KBM-7 (cell line): ENCODE data around the gene SNX4.
A peak's percentile ranks its signal among the peaks of the same experiment; 100 is the strongest.
"Not testable (repeated sequence)": the region's sequence is repeated elsewhere in the genome, so short reads cannot be mapped to it uniquely, and the experiment has no call there.

Experiments
- DNase-seq: peaks from one replicate; pipeline ENCODE4 v3.0.0-alpha.2; 2015
- in situ Hi-C: fragments of 300-500 bp; cut with MboI; formaldehyde crosslinking; loops from 2 replicates; pipeline ENCODE4 v1.14.3; 2020; ENCODE audit warnings: low sequenced_read_pairs, low pct_unique_long_range_greater_than_20kb, mixed read lengths

The SNX4 gene

DNA sequence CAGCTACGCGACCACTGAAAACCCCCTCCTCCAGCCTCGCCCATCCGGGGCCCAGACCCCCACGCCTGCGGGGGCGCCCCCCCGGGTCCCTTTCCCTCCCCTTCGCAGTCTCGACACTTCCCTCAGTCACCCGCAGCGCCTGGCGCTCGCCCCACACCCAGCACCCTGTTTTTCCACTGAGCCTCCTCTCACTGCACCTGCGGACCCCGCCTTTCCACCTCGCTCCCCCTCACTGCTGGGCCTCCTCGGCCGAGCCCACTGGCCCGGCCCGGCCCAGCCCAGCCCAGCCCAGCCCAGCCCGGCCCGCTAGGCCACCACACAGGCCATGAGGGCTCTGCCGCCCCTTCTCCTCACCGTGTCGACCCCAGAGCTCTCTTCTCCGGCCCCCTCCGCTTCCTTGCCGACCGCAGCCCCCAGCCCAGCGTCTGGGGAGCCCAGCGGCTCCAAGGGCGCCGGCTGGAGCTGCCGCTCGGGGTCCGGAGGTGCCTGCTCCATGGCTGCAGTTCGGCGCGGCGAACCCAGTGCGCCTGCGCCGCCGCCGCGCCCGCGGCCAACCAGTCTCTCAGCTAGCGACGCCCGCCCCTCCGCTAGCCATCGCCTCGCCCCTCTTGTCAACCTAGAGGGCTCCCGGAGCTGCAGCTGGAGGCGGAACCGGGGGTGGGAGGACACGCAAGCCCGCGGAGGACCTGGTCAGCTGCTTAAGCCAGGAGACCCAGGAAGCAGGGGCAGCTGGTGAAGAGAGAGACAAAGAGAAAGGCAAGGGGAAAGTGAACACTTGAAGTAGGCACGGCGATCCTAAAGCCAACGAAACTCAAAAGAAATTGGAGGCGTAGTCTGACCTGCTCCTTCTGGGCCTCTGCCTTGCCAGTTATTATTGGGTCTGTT lies at the start of gene SNX4:
TSS of gene SNX4 (minus strand) at position 525 of the 885 bp plus-strand sequence. CDS start at position 495, 30 bp downstream.
- in situ Hi-C loops: no loop called here
- DNase-seq: peak; percentile 93

DNA sequence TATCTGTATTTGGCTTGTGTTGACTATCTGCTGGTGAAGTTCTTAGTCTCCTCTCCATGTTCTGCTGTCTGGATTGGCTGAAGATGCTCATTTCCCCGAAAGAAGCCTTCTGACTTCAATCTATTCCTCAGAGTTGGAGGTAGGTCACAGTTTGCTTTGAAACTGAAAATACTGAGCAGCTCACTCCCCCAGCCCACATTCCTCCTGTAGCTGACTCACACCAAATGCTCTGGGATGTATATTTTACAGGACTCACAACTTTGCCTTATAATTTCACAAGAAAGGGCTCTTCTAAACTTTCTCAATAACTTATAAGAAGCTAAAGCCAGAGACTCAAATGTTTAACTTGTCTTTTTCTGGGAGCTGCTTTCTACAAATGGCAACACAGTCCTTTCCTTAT lies 36.3 kb upstream of the SNX4 start:
- DNase-seq: no peak
- in situ Hi-C loops: no loop called here

DNA sequence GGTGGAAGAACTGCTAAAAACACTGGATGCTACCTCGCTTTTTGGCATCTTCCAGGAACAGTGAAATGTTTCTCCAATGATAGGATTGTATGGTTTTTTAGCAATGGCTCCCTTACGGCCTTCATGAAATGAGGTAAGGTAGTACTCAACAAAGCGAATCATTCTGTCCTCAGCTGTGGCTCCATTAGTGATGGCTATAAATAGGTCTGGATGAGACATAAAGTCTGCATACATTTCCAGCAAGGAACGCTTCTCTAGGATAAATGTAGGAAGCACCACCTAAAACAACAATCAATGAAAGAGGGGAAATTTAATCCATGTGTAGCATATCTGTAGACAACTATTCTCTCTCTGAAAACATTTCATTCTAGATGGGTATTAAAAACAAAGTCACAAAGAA lies 32.4 kb upstream of the SNX4 start:
- DNase-seq: no peak
- in situ Hi-C loops: no loop called here

DNA sequence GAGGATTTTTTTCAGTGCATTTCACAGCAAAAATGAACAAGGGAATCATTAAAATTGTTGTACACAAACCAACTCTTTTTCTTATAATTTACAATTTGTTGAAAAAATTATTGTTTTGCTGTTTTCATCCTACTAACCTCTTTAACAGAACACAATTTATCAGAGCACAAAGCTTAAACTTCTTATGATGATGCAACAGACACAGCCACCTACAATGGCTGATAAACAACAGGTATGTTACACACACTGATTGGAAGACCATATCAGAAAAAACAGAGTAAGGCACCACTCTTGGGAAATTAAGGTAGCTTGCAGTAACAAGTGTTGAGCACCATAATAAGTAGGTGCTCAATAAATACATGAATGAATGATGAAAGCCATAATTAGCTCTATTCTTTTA lies 8.9 kb upstream of the SNX4 start:
- in situ Hi-C loops: no loop called here
- no peak for DNase-seq

DNA sequence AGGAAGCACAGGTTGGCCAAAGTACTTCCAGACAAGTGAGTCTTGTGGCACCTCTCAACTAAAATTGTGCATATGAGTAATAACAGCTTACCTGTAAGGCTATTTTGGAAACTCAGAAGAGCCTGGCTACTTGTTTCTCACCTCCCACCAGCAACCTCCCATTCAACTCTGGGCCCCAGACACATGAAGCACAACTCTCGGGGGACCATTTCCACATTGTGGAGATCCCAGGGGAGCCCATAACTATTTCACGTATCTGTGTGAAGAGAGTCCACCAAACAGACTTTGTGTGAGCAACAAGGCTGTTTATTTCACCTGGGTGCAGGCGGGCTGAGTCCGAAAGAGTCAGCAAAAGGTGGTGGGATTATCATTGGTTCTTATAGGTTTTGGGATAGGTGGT lies 5.2 kb upstream of the SNX4 start:
- in situ Hi-C loops: no loop called here
- DNase-seq: no peak

DNA sequence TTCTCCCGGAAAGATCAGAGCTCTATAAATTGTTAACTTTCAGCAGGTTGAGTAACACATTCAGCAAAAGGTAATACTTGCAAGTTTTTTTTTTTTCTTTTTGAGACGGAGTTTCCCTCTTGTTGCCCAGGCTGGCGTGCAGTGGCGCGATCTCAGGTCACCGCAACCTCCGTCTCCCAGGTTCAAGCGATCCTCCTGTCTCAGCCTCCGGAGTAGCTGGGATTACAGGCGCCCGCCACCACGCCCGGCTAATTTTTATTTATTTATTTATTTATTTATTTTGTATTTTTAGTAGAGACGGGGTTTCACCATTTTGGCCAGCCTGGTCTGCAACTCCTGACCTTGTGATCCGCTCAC lies 539 bp upstream of the SNX4 start:
- DNase-seq, in situ Hi-C loops: not testable (repeated sequence)

DNA sequence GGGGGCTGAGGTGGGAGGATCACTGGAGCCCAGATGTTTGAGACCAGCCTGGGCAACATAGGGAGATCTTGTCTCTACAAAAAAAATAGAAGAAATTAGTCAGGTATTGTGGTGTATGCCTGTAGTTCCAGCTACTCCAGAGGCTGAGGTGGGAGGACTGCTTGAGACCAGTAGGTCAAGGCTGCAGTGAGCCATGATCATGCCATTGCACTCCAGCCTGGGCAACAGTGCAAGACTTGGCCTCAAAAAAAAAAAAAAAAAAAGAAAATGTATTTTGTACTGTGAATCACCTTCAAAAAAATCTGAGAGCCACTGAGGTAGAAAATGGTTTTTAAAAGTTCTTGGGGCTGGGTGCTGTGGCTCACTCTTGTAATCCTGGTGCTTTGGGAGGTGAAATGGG lies 4.6 kb downstream of the SNX4 start:
- in situ Hi-C loops: no loop called here
- DNase-seq: no peak

DNA sequence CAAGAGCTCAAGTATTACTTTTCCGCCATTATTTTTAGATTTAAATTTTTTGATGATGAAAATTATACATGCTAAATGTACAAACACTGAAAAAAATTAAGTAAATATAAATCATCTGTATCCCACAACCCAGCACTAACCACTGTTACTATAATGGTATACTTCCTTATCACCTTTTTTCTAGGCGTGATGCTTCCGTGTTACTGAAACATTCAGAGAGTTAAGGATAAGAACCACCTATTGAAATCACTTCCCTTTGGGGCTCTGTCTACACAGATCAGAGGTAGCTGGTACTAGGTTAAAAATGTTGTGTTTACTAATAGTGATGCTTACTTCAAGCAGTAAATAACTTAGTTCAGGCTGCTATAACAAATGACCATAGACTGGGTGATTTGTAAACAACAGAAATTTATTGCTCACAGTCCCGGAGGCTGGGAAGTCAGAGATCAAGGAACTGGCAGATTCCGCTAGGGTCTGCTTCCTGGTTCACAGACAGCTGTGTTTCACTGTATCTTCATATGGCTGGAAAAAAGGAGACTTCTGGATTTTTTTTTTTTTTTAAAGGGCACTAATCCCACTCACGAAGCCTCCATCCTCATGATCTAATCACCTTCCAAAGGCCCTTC lies 6.4 kb downstream of the SNX4 start:
- in situ Hi-C loops: no loop called here
- no peak for DNase-seq

DNA sequence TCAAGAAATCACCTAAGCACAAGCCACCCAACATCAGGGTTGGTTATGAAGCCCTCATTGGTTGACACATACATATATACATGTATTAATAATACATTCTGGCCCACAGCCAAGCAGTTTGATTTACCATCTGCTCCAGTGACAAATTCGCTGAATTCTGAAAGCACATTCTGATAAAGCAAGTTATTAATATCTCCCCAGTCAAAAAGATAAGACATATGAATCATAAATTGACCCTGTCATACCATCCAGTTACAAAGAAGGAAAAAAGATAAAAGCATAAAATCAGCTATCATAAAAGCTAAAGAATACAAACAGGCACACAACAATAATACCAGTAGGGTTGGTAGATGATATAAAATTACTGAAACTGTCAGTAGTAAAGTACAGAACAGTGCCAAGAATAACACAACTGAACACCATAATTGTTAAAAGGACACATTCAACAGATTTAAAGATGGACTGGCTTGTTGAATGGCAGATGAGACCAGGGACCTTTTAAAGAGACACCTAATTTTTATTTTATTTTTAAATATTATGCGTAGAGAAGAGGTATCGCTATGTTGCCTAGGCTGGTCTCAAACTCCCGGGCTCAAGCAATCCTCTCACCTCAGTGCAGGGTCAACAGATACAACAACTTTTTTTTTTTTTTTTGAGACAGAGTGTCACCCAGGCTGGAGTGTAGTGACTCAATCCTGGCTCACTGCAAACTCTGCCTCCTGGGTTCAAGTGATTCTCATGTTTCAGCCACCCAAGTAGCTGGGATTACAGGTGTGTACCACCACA lies 7.7 kb downstream of the SNX4 start:
- in situ Hi-C loops: no loop called here
- no peak for DNase-seq

DNA sequence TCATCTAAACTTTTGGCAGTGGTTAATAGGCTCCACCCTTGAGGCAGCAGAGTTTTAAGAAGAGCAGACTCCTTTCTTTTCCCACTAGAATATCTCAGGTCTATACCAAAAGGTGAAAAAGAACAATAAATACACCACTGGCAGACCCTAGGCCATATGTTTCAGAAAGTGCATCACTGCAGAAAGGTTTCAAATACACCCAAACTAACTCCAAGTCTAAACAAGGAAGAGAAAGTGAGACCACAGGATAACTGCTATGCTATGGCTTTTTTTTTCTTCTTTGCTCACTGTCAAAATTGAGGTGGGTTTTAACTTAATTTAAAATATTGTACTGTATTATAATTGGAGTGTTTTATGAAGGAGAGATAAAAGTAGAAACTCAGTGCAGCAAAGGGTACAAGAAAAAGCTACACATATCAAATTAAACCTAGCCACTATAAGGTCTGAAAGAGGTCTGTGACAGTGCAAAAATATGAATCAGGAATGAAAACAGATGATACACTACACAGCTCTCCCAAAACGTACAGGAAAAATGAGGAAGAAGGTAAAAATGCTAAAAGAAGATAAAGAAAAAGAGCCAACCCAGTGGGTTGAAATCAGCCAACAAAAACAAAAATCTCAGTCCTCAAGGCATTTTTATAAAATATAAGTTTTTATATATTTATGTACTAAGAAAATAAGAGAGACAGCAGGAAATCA lies 8.4 kb downstream of the SNX4 start:
- peak; percentile 23 for DNase-seq
- in situ Hi-C loops: no loop called here

DNA sequence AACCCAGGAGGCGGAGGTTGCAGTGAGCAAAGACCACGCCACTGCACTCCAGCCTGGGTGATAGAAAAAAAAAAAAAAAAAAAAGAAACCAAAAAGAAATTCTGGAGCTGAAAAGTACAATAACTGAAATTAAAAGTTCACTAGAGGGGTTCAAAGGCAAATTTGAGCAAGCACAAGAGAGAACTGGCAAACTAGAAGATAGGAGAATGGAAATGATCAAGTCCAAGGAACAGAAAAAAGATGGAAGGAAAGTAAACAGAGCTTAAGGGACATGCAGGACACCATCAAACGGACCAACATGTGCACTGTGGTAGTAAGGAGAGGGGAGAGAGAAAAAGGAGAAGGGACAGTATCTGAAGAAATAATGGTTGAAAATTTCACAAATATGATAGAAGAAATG lies 12.9 kb downstream of the SNX4 start:
- in situ Hi-C loops: no loop called here
- DNase-seq: no peak

DNA sequence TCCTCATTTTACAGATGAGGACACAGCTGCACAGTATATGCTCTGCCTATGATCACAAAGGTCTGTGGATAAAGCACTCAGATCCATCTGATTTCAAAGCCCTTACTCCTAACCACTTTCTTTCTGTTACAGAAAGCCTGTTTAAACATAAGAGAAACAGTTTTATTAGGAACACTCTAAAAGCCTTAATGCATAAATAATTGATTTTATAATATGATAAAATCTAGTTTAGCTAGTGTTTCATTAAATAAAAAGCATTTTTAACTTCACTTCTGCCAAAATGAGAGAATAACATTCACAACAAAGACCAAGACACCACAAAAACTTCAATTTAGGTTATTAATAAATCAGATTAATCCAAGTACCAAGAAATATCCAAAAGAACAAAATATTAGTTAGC lies 21.4 kb downstream of the SNX4 start:
- DNase-seq: no peak
- in situ Hi-C loops: no loop called here

DNA sequence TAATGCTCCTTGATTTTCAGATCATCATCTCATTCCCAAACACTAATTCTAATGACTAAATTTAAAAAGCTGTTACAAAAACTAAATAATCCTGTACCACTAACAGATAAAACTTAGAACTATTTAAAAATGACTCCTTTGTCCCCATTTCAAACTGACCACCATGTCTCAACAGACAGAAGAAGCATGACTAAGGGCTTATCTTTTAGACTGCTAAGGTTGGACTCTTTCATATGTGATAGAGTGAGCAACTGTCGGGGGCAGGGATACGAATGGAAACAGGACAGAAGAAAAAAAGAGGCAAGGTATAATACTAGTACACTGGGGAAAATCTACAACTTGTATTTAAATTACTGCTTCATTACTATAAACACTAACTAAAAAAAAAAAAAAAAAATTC lies 23.3 kb downstream of the SNX4 start:
- no peak for DNase-seq
- in situ Hi-C loops: no loop called here

DNA sequence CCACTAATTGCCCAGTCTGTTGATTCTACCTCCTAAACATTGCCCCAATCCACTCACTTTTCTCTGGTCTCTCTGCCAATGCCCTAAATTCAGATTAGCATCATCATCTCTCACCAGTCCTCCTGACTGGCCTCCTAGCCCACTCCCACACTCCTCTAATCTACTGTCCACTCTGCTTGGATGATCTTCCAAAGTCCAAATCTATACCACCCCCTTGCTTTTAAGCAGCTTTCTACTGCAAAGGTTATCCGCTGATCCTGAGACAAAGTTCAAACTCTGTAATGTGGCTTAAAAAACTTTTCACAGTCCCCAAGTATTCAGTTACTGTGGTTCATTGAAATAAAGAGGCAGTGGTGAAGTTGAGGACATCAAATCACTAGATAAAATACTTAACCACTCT lies 37.6 kb downstream of the SNX4 start:
- no peak for DNase-seq

DNA sequence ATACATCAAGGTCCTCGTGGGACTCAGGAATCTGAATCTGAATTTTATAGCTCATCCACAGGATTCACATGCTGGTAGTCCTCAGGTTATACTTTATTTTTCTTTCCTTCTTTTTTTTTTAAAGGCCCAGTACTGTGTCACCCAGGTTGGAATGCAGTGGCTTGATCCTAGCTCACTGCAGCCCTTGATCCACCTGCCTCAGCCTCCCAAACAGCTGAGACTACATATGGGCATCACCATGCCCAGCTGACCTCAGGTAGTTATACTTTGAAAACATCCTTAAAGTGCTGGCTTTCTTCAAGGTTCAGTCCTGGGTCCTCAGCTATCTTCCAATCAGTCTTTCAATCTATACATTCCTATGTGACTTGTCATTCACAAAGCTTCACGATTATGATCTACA lies 38.2 kb downstream of the SNX4 start:
- in situ Hi-C loops: no loop called here
- no peak for DNase-seq

More for the DNA sequence above, 37.6 kb downstream of the SNX4 start:
- in situ Hi-C loops: no loop called here

DNA sequence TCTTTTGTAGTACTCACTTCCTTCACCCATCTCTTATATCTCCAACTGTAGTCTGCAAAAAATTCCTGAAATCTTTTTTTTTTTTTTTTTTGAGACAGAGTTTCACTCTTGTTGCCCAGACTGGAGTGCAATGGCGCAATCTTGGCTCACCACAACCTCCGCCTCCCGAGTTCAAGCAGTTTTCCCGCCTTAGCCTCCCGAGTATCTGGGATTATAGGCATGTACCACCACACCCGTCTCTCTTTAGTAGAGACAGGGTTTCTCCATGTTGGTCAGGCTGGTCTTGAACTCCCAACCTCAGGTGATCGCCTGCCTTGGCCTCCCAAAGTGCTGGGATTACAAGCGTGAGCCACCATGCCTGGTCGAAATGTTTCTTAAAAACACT lies 38.6 kb downstream of the SNX4 start:
- DNase-seq, in situ Hi-C loops: not testable (repeated sequence)

DNA sequence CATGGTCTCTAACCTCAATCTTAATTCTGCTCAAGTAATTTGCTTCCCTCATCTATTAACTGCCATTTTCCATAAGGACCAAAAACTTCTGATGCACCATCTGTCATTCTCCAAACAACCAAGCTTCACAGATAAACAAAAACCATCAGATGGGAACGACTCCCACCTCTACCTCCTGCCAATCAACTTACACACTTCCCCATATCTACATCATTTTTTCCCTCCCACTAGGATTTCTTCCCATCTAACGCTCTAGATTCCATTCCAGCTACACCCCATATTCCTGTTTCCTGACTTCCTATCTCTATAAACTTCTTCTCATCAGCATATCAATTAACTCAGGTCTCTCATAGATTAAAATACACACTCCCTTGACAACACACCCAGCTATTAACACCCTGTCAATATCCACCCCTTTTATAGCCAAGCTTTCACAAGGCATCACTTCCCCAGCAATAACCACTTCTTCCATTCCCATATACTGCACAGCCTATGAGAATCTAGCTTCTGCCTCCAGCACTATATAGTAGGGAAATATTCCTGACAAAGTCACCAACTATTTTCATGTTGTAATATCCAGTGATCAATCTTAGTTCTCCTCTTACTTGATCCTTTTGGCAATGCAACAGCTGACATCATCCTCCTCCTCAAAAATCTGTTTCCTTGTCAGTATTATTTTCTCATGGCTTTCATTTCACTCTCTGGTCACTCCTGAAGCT lies 39.2 kb downstream of the SNX4 start:
- no peak for DNase-seq
- in situ Hi-C loops: no loop called here

DNA sequence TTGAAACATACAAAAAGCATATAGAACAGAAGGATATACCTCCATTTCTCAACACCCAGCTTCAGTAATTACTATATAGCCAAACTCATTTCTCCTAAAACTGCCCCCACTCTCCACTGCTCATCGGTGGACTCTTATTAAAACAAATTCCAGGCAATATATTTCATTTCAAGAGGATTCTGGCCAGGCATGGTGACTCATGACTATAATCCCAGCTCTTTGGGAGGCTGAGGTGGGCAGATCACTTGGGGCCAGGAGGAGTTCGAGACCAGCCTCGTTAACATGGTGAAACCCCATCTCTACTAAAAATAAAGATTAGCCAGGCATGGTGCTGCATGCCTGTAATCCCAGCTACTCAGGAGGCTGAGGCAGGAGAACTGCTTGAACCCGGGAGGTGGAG lies 40.9 kb downstream of the SNX4 start:
- in situ Hi-C loops: no loop called here
- DNase-seq: no peak

DNA sequence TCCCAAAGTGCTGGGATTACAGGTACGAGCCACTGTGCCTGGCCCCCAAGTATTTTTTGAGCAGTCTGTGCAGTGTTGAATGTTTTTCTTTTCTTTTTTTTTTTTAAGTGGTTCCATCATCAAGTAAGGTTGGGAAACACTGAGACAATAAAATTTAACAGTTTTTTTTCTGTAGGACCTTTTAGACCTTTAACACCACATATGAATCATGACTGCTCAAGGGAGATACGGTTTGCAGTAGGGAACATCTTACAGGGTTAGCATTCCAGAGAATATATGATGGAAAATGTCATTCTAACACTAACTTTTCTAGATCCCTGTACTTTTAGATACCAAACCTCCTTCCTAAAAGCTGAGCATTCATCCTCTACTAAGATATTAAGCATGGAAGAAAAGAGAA lies 41.7 kb downstream of the SNX4 start:
- in situ Hi-C loops: no loop called here
- DNase-seq: no peak
